Raji (cell line): ENCODE measurements around the gene PTGER1.

Source experiments
- POLR2A ChIP-seq: IDR thresholded peaks from 2 replicates; pipeline ENCODE4 v1.6.1; 2011; ENCODE audit warnings: low read depth, low read length, control low read depth; ENCODE audit not compliant: insufficient read depth

Gene PTGER1, protein sequence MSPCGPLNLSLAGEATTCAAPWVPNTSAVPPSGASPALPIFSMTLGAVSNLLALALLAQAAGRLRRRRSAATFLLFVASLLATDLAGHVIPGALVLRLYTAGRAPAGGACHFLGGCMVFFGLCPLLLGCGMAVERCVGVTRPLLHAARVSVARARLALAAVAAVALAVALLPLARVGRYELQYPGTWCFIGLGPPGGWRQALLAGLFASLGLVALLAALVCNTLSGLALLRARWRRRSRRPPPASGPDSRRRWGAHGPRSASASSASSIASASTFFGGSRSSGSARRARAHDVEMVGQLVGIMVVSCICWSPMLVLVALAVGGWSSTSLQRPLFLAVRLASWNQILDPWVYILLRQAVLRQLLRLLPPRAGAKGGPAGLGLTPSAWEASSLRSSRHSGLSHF

GRCh38 chr19:14475251-14476073, at the start of gene PTGER1:
Gene PTGER1 (minus strand): TSS chr19:14475354. CDS start chr19:14474320, 1,034 bp downstream.
- no peak for TF ChIP-seq POLR2A

DNA sequence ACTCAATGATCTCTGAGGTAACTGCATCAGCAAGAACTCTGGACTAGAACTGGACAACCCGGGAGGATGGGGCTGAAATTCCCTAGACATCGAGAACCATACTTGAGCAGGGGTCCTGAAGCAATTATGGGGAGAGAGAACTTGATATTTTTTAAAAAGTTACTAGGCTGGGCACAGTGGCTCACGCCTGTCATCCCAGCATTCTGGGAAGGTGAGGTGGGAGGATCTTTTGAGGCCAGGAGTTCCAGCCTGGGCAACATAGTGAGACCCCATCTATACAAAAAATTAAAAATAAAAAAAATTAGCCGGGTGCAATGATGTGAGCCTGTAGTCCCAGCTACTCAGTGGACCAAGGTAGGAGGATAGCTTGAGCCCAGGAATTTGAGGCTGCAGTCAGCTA, 45.4 kb upstream of the PTGER1 start:
- TF ChIP-seq POLR2A = no peak

DNA sequence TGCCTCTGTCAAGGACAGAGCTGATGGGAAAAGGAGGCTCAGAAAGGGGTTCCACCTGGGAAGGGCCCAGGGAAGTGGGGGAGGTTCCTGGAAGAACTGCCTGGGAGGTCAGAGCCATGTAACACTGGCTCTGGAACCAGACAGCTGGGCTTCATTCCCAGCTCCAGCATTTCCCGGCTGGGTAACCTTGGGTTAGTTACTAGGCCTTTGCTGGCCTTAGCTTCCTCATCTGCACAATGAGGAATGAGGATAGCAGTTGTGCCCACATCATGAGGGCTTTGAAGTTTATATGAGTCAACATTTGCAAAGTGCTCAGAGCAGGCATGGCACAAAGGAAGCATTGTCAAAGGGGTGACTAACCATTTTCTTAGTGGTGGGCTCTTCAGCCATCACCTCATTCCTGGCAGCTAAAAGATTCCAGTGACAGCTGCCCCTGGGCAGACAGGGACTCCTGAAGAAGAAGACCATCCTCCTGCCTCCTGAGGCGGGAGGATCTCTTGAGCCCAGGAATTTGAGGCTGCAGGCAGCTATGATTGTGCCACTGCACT, 44.8 kb upstream of the PTGER1 start:
- no peak for TF ChIP-seq POLR2A

GRCh38 chr19:14519245-14519859, 44.2 kb upstream of the PTGER1 start:
- TF ChIP-seq POLR2A = no peak

DNA sequence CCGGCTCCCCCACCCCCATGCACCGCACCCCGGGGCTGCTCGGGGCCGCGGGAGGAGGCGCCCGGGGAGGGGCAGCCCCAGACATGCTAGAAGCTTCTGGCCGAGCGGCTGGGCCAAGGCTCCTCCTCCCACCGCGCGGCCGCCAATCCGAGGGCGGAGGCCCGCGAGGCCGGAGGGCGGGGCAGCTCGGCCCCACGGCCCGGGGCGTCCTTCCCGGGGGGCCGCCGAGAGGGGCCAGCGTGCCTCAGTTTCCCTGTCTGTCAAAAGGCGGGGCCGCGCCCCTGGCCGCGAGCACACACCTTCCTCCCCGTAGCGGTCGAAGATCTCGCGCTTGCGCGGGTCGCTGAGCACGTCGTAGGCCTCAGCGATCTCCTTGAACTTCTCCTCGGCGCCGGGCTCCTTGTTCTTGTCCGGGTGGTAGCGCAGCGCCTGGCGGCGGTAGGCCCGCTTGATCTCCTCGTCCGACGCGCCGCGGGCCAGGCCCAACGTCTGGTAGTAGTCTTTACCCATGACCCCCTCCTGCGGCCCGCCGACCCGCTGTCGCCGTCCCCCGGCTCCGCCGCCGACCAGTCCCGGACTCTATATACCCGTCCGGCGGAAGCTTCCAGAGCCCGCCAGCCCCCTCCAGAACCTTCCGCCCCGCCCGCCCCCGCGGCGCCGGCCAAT, 42.8 kb upstream of the PTGER1 start, which contains the start of gene DNAJB1:
TSS of gene DNAJB1 (minus strand) at position 558 of the 666 bp plus-strand sequence. CDS start at position 510, 48 bp downstream.
- peak; percentile 87 for TF ChIP-seq POLR2A

- TF ChIP-seq POLR2A = no peak
Observed at GRCh38 chr19:14517446-14517839, 42.3 kb upstream of the PTGER1 start.

- no peak for TF ChIP-seq POLR2A
Observed at GRCh38 chr19:14516746-14517438, 41.7 kb upstream of the PTGER1 start.

GRCh38 chr19:14516048-14516534, 40.9 kb upstream of the PTGER1 start:
- no peak for TF ChIP-seq POLR2A

GRCh38 chr19:14515501-14516047, 40.4 kb upstream of the PTGER1 start:
- TF ChIP-seq POLR2A = no peak

GRCh38 chr19:14514215-14514863, 39.2 kb upstream of the PTGER1 start:
- no peak for TF ChIP-seq POLR2A

- no peak for TF ChIP-seq POLR2A
Observed at GRCh38 chr19:14512406-14512961, 37.3 kb upstream of the PTGER1 start.

DNA sequence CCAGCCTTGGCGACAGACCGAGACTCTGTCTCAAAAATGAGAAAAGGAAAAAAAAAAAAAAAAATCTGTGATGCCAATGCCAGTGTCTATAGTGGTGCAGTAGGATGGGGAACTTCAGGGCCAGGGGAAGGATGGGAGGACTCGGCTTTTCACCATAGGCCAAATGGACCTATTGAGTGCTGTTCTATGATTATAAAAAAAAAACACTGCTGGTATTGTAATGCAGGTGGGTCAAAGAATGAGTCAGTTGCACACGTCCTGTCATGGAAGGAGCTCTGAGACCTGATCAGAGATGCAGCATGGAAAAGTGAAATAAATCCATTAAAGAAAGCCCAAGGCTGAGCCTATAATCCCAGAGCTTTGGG, 36.1 kb upstream of the PTGER1 start:
- no peak for TF ChIP-seq POLR2A
